Measurements from ENCODE around the gene TYW5.
"Not testable (repeated sequence)": the region's sequence is repeated elsewhere in the genome, so short reads cannot be mapped to it uniquely, and the experiment has no call there.

TYW5 gene

GRCh38 chr2:199912553-199913114 is 42.7 kb downstream of the TYW5 start:
- DNase-seq: not testable (repeated sequence)

GRCh38 chr2:199911877-199912161 is 43.5 kb downstream of the TYW5 start:
- DNase-seq: no peak

- DNase-seq: peak; percentile 80 to 96 (median 87)
Observed at GRCh38 chr2:199911052-199911876, 44.0 kb downstream of the TYW5 start, which contains the start of gene C2orf69. C2orf69 (plus strand) TSS chr2:199911293; CDS start chr2:199911439, 146 bp downstream.

GRCh38 chr2:199910338-199911051 is 44.8 kb downstream of the TYW5 start:
- no peak for DNase-seq

- no peak for DNase-seq
Observed at GRCh38 chr2:199907008-199907714, 48.1 kb downstream of the TYW5 start.

- DNase-seq: no peak
Observed at GRCh38 chr2:199903111-199903510, 52.2 kb downstream of the TYW5 start.

- no peak for DNase-seq
Observed at GRCh38 chr2:199902486-199903110, 52.7 kb downstream of the TYW5 start.

- DNase-seq: no peak
Observed at GRCh38 chr2:199901942-199902341, 53.3 kb downstream of the TYW5 start.

GRCh38 chr2:199896617-199897016 is 58.7 kb downstream of the TYW5 start:
- DNase-seq: no peak

- DNase-seq: no peak
Observed at GRCh38 chr2:199895406-199895805, 59.9 kb downstream of the TYW5 start.

- no peak for DNase-seq
Observed at GRCh38 chr2:199883474-199884212, 71.6 kb downstream of the TYW5 start.

GRCh38 chr2:199882667-199883066 is 72.6 kb downstream of the TYW5 start:
- no peak for DNase-seq

Measured in T-helper 1 cell (primary cell).